Loucy (cell line): ENCODE results near the gene FXYD6.

Source experiments
- CTCF ChIP-seq: fragments of 200-600 bp; sonication (generic); conservative IDR thresholded peaks from 2 replicates; pipeline ENCODE4 v1.5.1; 2014; ENCODE audit warnings: mild to moderate bottlenecking, antibody characterized with exemption, low read length
- EZH2phosphoT487 ChIP-seq: fragments of 200-600 bp; IDR thresholded peaks from 2 replicates; pipeline ENCODE4 v1.6.1; 2018; ENCODE audit warnings: antibody characterized with exemption, mild to moderate bottlenecking, moderate library complexity, borderline replicate concordance

- no peak for TF ChIP-seq CTCF
- TF ChIP-seq EZH2phosphoT487: no peak
Observed at GRCh38 chr11:117915672-117916235, 39.3 kb upstream of the FXYD6 start.
